GM19397 (cell line): ENCODE data around the gene ICAM5.

Experiments
- ATAC-seq: cut with Tn5 transposase; IDR thresholded peaks from one replicate; pipeline ENCODE4 v1.9.1; 2021; ENCODE audit warnings: mild to moderate bottlenecking, moderate library complexity; ENCODE audit not compliant: unreplicated experiment

Gene ICAM5

GRCh38 chr19:10317045-10317856 lies 27.5 kb downstream of the ICAM5 start:
- ATAC-seq, result no peak

- ATAC-seq, result no peak
Measured at GRCh38 chr19:10317857-10318462, 28.2 kb downstream of the ICAM5 start.

GRCh38 chr19:10318807-10319682 lies 29.3 kb downstream of the ICAM5 start:
- no peak for ATAC-seq

GRCh38 chr19:10320602-10321416 lies 31.1 kb downstream of the ICAM5 start:
- no peak for ATAC-seq

GRCh38 chr19:10321417-10321797 lies 31.7 kb downstream of the ICAM5 start:
- no peak for ATAC-seq

- ATAC-seq, result no peak
Measured at GRCh38 chr19:10321874-10322835, 32.4 kb downstream of the ICAM5 start.

- ATAC-seq, result no peak
Measured at GRCh38 chr19:10325732-10326131, 36.0 kb downstream of the ICAM5 start.

GRCh38 chr19:10327793-10328192 lies 38.0 kb downstream of the ICAM5 start:
- ATAC-seq, result no peak

- ATAC-seq, result no peak
Measured at GRCh38 chr19:10328558-10329429, 39.0 kb downstream of the ICAM5 start.

- ATAC-seq, result no peak
Measured at GRCh38 chr19:10329555-10329954, 39.8 kb downstream of the ICAM5 start.

- ATAC-seq, result no peak
Measured at GRCh38 chr19:10332158-10332964, 42.6 kb downstream of the ICAM5 start.

GRCh38 chr19:10332965-10333757 lies 43.4 kb downstream of the ICAM5 start, which contains the start of gene RAVER1:
RAVER1 (minus strand) TSS chr19:10333529; CDS start chr19:10333507, 22 bp downstream.
- peak; percentile 85 for ATAC-seq

GRCh38 chr19:10333758-10334587 lies 44.2 kb downstream of the ICAM5 start:
- ATAC-seq, result no peak

- ATAC-seq, result no peak
Measured at GRCh38 chr19:10334588-10335351, 45.0 kb downstream of the ICAM5 start.

GRCh38 chr19:10335352-10335985 lies 45.7 kb downstream of the ICAM5 start:
- no peak for ATAC-seq
